ENCODE data around the gene MARCKS. TPM values are rescaled to one million over a fixed set of nuclear protein-coding genes. Genes with fewer than 3 reads are reported as not detected.

The MARCKS gene
- total RNA-seq, 1 experiment from 2014 or later, result 95.9 TPM

- Histone ChIP-seq H3K4me1 (ENCODE audit: insufficient read depth, low read length, poor library complexity, severe bottlenecking) (no peaks in the 10 kb centered on the region), H3K27me3 (replicated peaks; ENCODE audit: insufficient read depth, low read depth, low read length, poor library complexity) (peaks cover 8% of the 10 kb centered on the region), H3K36me3 (ENCODE audit: insufficient read depth, low read length, poor library complexity, severe bottlenecking) (no peaks in the 10 kb centered on the region), H3K9me3 (ENCODE audit: low read depth, low read length, poor library complexity, severe bottlenecking) (no peaks in the 10 kb centered on the region), H3K27ac (ENCODE audit: low read depth, low read length, poor library complexity, severe bottlenecking) (no peak overlapping the region), H3K4me3 (ENCODE audit: low read depth, low read length, poor library complexity, severe bottlenecking) (no peak overlapping the region)
- CTCF ChIA-PET, result no interaction called here
- BruUV-seq (replicated peaks), result no TSS peak
- POLR2A ChIA-PET (ENCODE audit: low non-redundant PET), result no interaction called here
- no peak for DNase-seq (ENCODE audit: low spot score)
- intact Hi-C loops (cut with micrococcal nuclease; ENCODE audit: unreplicated experiment), result no loop called here
- TF ChIP-seq CTCF (conservative IDR thresholded peaks at IDR 0.05; ENCODE audit: low read depth, low read length) (no peak), EZH2 (IDR thresholded peaks at IDR 0.05; ENCODE audit: borderline replicate concordance, low read depth, low read length, poor library complexity, severe bottlenecking) (no peak)
Observed at GRCh38 chr6:113888493-113888892, 31.3 kb downstream of the MARCKS start.

- H3K27ac ChIP-seq (ENCODE audit: low read depth, low read length, poor library complexity, severe bottlenecking), result no peak overlapping the region
- BruUV-seq (replicated peaks), result no TSS peak
- intact Hi-C loops (cut with micrococcal nuclease; ENCODE audit: unreplicated experiment), result no loop called here
- peaks cover 8% of the 10 kb centered on the region for H3K27me3 ChIP-seq (replicated peaks; ENCODE audit: insufficient read depth, low read depth, low read length, poor library complexity)
- no peak for TF ChIP-seq CTCF (conservative IDR thresholded peaks at IDR 0.05; ENCODE audit: low read depth, low read length)
- DNase-seq (ENCODE audit: low spot score), result no peak
- no peaks in the 10 kb centered on the region for H3K9me3 ChIP-seq (ENCODE audit: low read depth, low read length, poor library complexity, severe bottlenecking)
- POLR2A ChIA-PET (ENCODE audit: low non-redundant PET), result no interaction called here
- H3K36me3 ChIP-seq (ENCODE audit: insufficient read depth, low read length, poor library complexity, severe bottlenecking), result no peaks in the 10 kb centered on the region
- H3K4me1 ChIP-seq (ENCODE audit: insufficient read depth, low read length, poor library complexity, severe bottlenecking), result no peaks in the 10 kb centered on the region
- no peak overlapping the region for H3K4me3 ChIP-seq (ENCODE audit: low read depth, low read length, poor library complexity, severe bottlenecking)
- CTCF ChIA-PET, result no interaction called here
Observed at GRCh38 chr6:113888956-113889630, 31.9 kb downstream of the MARCKS start.

- no peak for TF ChIP-seq CTCF (conservative IDR thresholded peaks at IDR 0.05; ENCODE audit: low read depth, low read length)
- no peak for TF ChIP-seq EZH2 (IDR thresholded peaks at IDR 0.05; ENCODE audit: borderline replicate concordance, low read depth, low read length, poor library complexity, severe bottlenecking)
- Histone ChIP-seq H3K27me3 (replicated peaks; ENCODE audit: insufficient read depth, low read depth, low read length, poor library complexity) (no peaks in the 10 kb centered on the region), H3K4me1 (ENCODE audit: insufficient read depth, low read length, poor library complexity, severe bottlenecking) (no peaks in the 10 kb centered on the region), H3K4me3 (ENCODE audit: low read depth, low read length, poor library complexity, severe bottlenecking) (no peak overlapping the region), H3K9me3 (ENCODE audit: low read depth, low read length, poor library complexity, severe bottlenecking) (no peaks in the 10 kb centered on the region), H3K36me3 (ENCODE audit: insufficient read depth, low read length, poor library complexity, severe bottlenecking) (no peaks in the 10 kb centered on the region), H3K27ac (ENCODE audit: low read depth, low read length, poor library complexity, severe bottlenecking) (no peak overlapping the region)
- ChIA-PET POLR2A (ENCODE audit: low non-redundant PET) (no interaction called here), CTCF (no interaction called here)
- intact Hi-C loops (cut with micrococcal nuclease; ENCODE audit: unreplicated experiment), result no loop called here
- BruUV-seq (replicated peaks), result no TSS peak
- DNase-seq (ENCODE audit: low spot score), result no peak
Observed at GRCh38 chr6:113893451-113893850, 36.3 kb downstream of the MARCKS start.

Measured in A673 (cell line).